ENCODE measurements around the gene POU2F3.

POU2F3 gene

GRCh38 chr11:120344302-120345004 is 104.5 kb downstream of the POU2F3 start:
- no peak for DNase-seq

GRCh38 chr11:120346233-120346632 is 106.3 kb downstream of the POU2F3 start:
- no peak for DNase-seq

- DNase-seq, result no peak
Measured at GRCh38 chr11:120350637-120351036, 110.7 kb downstream of the POU2F3 start.

DNA sequence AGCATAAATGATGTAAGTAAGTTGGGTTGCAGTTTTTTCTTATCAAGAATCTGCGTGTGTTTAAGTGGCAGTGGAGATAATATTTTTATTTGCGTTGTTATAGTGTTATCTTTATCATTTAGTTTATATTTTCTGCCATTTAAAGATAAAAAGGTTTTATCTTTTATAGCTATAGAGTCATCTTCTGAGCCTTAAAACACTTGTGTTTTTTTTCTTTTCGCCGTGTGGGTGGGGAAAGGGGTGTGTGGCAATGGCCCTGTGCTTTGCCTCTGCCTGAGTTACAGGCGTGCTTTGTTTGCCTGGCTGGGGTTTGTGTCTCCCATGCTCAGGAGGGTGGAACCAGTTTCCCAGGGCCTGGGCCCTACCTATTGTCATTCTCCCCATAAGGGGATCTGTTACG is 112.5 kb downstream of the POU2F3 start:
- no peak for DNase-seq

- no peak for DNase-seq
Measured at GRCh38 chr11:120354068-120354467, 114.1 kb downstream of the POU2F3 start.

- no peak for DNase-seq
Measured at GRCh38 chr11:120354779-120355178, 114.8 kb downstream of the POU2F3 start.

DNA sequence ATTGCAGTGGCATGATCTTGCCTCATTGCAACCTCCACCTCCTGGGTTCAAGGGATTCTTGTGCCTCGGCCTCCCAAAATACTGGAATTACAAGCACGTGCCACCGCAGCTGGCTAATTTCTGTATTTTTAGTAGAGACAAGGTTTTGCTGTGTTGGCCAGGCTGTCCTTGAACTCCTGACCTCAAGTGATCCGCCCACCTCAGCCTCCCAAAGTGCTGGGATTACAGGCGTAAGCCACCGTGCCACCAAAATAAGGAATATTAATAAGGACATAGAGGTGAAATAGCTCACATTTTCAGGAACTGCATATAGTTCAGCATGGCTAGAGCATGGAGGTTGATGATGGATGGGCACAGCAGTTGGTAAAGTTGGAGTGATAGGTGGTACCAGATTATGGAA is 117.7 kb downstream of the POU2F3 start:
- DNase-seq, result no peak

- DNase-seq, result no peak
Measured at GRCh38 chr11:120358729-120359128, 118.8 kb downstream of the POU2F3 start.

DNA sequence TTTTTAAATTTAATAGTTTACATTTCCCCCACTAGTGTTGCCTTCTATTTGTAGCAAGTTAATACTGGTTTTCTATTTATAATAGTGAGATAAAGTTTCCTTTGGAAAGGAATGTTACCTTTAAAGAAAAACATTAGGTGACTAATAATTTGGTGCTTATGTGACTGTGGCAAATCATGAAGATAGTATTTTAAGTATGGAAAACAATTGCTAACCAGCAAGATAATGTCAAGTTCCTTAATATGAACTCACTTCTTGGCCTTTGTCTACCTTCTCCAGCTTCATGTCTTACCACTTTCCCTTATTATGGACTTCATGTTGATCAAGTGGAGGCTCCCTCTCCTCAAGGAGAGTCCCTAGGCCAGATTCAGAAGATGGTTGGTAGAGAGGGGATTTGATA is 123.5 kb downstream of the POU2F3 start:
- no peak for DNase-seq

GRCh38 chr11:120365512-120365911 is 125.6 kb downstream of the POU2F3 start:
- DNase-seq, result no peak
